HG02678 (cell line): Measurements from ENCODE around the gene PELO.

Experiments
- ATAC-seq: cut with Tn5 transposase; IDR thresholded peaks from one replicate; pipeline ENCODE4 v1.9.1; 2021; ENCODE audit warnings: mild to moderate bottlenecking, moderate library complexity; ENCODE audit not compliant: unreplicated experiment

Gene PELO

DNA sequence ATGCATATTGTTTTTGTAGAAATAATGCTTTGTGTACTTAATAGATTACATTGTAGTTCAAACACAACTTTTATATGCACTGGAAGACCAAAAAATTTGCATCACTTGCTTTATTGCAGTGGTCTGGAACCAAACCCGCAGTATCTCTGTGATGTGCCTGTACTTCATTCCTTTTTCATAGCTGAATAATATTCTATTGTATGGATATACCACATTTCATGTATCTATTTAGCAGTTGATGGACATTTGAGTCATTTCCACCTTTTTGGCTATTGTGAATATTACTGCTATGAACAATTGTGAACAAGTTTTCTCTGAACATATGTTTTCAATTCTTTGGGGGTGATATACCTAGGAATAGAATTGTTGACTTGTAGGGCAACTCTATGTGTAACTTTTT lies 40.1 kb downstream of the PELO start:
- no peak for ATAC-seq

DNA sequence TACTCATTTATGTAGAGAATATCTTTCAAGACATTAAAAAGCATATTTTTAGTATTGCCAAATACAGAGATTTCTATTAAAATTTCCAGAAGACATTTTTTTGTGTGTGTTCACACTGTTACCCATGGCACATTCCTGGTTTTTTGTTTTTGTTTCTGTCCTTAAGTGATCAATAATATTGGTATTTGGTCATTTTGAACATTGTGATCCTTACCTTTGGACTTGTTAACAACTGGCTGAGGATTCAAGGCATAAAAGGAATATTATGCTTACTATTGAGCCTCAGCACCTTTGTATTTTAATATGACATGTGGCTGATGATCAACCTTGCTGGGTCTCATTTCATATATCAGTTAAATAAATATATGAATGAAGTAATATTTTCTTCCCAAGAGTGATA lies 41.9 kb downstream of the PELO start:
- no peak for ATAC-seq

DNA sequence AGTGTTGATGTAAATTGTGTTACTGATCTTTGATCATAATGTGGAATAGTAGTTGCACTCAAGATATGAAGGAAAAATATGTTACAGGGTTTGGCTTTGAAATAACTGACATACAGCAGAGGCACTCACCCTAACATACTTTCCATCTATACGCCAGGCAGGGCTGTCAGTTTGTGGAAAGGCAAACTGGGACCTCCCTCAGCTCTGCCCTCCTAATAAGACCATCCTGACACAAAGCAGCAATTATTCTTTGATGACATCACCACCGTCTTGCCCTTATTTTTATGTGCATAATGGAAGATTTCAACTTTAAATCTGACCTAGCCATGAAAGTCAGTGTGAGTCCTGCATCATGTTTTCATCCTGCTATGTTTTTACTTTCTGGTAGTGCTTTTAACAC lies 42.9 kb downstream of the PELO start:
- no peak for ATAC-seq

DNA sequence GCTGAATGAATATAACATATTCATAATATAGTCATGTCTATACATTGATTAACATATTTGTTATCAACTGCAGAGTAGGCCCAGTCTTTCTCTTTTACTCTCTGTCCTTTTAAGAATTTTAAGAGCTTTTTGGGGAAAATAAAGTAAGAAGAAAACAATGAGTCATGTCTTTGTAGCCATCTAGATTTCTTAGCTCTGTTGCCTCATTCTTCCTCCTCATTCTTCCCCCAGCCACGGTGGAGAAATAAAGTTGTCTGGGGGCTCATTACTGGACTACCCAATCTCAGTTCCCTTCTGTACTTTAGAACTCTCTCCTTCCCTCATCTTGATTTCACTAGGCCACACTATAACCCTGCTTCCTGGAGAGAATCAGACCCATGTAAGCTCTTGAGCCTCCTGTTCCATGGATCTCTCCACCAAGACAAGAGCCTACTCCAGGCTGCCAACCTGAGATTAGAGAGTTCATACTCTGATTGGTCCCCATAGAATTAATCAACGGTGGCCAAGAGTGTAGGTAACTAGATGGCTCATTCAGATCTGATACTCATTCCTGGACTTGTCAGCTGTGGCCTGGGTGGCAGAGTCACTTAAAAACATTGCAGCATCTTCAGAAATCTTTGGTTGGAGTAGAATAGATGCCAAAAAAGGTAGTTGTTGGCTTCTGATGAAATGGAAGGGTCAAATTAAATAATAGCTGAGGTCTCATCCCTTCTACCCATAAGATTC lies 44.2 kb downstream of the PELO start:
- no peak for ATAC-seq

DNA sequence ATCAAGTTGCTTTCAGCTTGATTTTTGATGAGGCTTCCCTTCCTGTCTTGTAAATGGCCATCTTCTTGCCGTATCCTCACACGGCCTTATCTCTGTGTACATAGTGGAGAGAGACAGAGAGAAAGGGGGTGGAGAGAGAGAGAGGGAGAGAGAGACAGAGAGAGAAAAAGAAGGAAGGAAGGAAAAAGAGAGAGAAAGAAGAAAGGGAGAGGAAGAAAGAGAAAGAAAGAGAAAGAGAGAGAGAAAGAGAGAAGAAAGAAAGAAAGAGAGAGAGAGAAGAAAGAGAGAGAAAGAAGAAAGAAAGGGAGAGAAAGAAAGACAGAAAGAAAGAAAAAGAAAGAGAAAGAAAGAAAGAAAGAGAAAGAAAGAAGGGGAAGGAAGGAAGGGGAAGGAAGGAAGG lies 46.6 kb downstream of the PELO start:
- ATAC-seq = no peak

DNA sequence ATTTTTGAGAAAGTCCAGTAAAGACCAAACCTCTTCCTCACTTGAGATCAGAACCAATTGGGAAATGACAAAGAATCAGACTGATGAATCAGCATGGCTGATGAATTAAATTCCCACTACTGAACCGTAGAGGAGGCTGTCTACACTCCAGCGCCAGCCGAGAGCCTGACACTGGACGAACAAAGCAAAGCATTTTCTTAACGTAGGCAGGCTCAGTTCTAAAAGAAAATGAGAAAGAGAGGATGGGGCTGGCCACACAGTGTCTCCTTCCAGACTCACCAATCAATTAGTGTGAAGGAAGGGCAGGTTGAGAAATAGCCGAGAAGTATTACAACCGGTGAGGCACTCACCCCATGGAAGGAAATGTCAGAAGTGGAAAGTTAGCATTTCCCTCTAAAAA lies 49.4 kb downstream of the PELO start:
- no peak for ATAC-seq
